Measurements from ENCODE around the gene PCBP4. TPM values are rescaled to one million over a fixed set of nuclear protein-coding genes. Genes with fewer than 3 reads are reported as not detected.
"Not testable (repeated sequence)": the region's sequence is repeated elsewhere in the genome, so short reads cannot be mapped to it uniquely, and the experiment has no call there.

PCBP4 gene
- total RNA-seq, 1 experiment from 2014 or later = 65.7 TPM

GRCh38 chr3:51994530-51994929, 27.3 kb upstream of the PCBP4 start:
- DNase-seq (ENCODE audit: low read depth) = no peak

- not testable (repeated sequence) for DNase-seq (ENCODE audit: low read depth)
Measured at GRCh38 chr3:51993657-51994056, 26.4 kb upstream of the PCBP4 start.

- no peak for DNase-seq (ENCODE audit: low read depth)
Measured at GRCh38 chr3:51992017-51992682, 24.9 kb upstream of the PCBP4 start.

- not testable (repeated sequence) for DNase-seq (ENCODE audit: low read depth)
Measured at GRCh38 chr3:51990501-51990971, 23.3 kb upstream of the PCBP4 start.

GRCh38 chr3:51988286-51989146, 21.3 kb upstream of the PCBP4 start:
- DNase-seq (ENCODE audit: low read depth) = no peak

GRCh38 chr3:51987568-51987967, 20.3 kb upstream of the PCBP4 start:
- DNase-seq (ENCODE audit: low read depth) = no peak

- no peak for DNase-seq (ENCODE audit: low read depth)
Measured at GRCh38 chr3:51986010-51986947, 19.0 kb upstream of the PCBP4 start.

- DNase-seq (ENCODE audit: low read depth) = no peak
Measured at GRCh38 chr3:51985063-51985462, 17.8 kb upstream of the PCBP4 start.

- no peak for DNase-seq (ENCODE audit: low read depth)
Measured at GRCh38 chr3:51984269-51984647, 17.0 kb upstream of the PCBP4 start.

- no peak for DNase-seq (ENCODE audit: low read depth)
Measured at GRCh38 chr3:51983578-51984268, 16.5 kb upstream of the PCBP4 start.

GRCh38 chr3:51982838-51983577, 15.8 kb upstream of the PCBP4 start, which contains the start of gene ACY1:
Gene ACY1 (plus strand): TSS chr3:51983535. CDS start chr3:51984065, 530 bp downstream.
- DNase-seq (ENCODE audit: low read depth) = peak; percentile 88

- no peak for DNase-seq (ENCODE audit: low read depth)
Measured at GRCh38 chr3:51982352-51982837, 15.1 kb upstream of the PCBP4 start.

- no peak for DNase-seq (ENCODE audit: low read depth)
Measured at GRCh38 chr3:51980253-51980652, 13.0 kb upstream of the PCBP4 start.

GRCh38 chr3:51978143-51978502, 10.9 kb upstream of the PCBP4 start:
- DNase-seq (ENCODE audit: low read depth) = no peak

- no peak for DNase-seq (ENCODE audit: low read depth)
Measured at GRCh38 chr3:51977446-51978142, 10.3 kb upstream of the PCBP4 start.

- DNase-seq (ENCODE audit: low read depth) = peak; percentile 53
Measured at GRCh38 chr3:51975852-51976549, 8.7 kb upstream of the PCBP4 start.

- DNase-seq (ENCODE audit: low read depth) = peak; percentile 72
Measured at GRCh38 chr3:51974963-51975851, 8.0 kb upstream of the PCBP4 start, which contains the start of gene ABHD14A. Gene ABHD14A (plus strand): TSS chr3:51975064. CDS start chr3:51975136, 72 bp downstream.
